HepG2 (cell line): ENCODE measurements around the gene PTGR3. TPM values are rescaled to one million over a fixed set of nuclear protein-coding genes. Genes with fewer than 3 reads are reported as not detected.

Source experiments
- ATAC-seq: fragments of 200-7000 bp; cut with Tn5 transposase; 3 replicates; pipeline ENCODE4 v1.9.1; 2020; ENCODE audit warnings: mild to moderate bottlenecking, moderate library complexity
- BruUV-seq: library from RNA; stranded (reverse); fragments of 400-500 nt; replicated peaks from 2 replicates; lab custom pipeline; 2021; lab: Mats Ljungman, UMichigan
- CTCF ChIA-PET: fragments of 300-600 bp; formaldehyde crosslinking; extraction: SDS; loops from one replicate; lab custom pipeline; 2021; ENCODE audit warnings: low total read pairs, inconsistent platforms, low intra/inter-chr PET ratio; lab: Yijun Ruan, JAX
- POLR2A ChIA-PET: fragments of 350-600 bp; sonication (Branson Sonifier 250); formaldehyde crosslinking; loops from one replicate; lab custom pipeline; 2020; ENCODE audit warnings: antibody characterized with exemption, inconsistent platforms; lab: Yijun Ruan, JAX
- DNase-seq: peaks from one replicate; pipeline ENCODE4 v3.0.0-alpha.2; 2015; ENCODE audit warnings: low spot score
- FAIRE-seq: peaks from 3 replicates; lab custom pipeline; 2011; peaks lifted over from hg19 to GRCh38; lab: Jason Lieb, UNC
- H2AFZ ChIP-seq: one replicate; pipeline ENCODE4 v1.6.1; 2011; ENCODE audit warnings: low read length, inconsistent platforms
- H3K27ac ChIP-seq: fragments of 300-600 bp; 3 replicates; pipeline ENCODE4 v1.8.0; 2011; ENCODE audit warnings: mixed run types, mild to moderate bottlenecking, mixed read lengths, low read length, inconsistent platforms; ENCODE audit not compliant: insufficient read depth; ENCODE audit errors: extremely low read length
- H3K27me3 ChIP-seq, 2 experiments: fragments of 200-600 bp in 1 of 2; 2 replicates in 1 of 2; 3 replicates in 1 of 2; pipeline versions ENCODE4 v1.6.0 to v1.8.0; 2011; ENCODE audit warnings: low read length in 2 of 2, mild to moderate bottlenecking in 2 of 2, moderate library complexity in 2 of 2, inconsistent platforms in 1 of 2; ENCODE audit not compliant: insufficient read depth in 2 of 2, control insufficient read depth in 1 of 2
- H3K36me3 ChIP-seq, 2 experiments: fragments of 200-600 bp in 1 of 2; replicated peaks in 1 of 2; 2 replicates in 1 of 2; 3 replicates in 1 of 2; pipeline versions ENCODE4 v1.5.1 to v1.8.0; 2011; ENCODE audit warnings: low read length in 2 of 2, inconsistent platforms in 1 of 2; ENCODE audit not compliant: insufficient read depth in 2 of 2, control insufficient read depth in 1 of 2
- H3K4me1 ChIP-seq: 2 replicates; pipeline ENCODE4 v1.5.1; 2012; ENCODE audit warnings: low read length, inconsistent platforms; ENCODE audit not compliant: insufficient read depth
- H3K4me2 ChIP-seq: 2 replicates; pipeline ENCODE4 v1.6.0; 2011; ENCODE audit warnings: low read depth, low read length, inconsistent platforms
- H3K4me3 ChIP-seq, 3 experiments: fragments of 200-600 bp in 1 of 3; sonication (generic), shearing (Covaris generic) in 1 of 3; replicated peaks in 1 of 3; 2 replicates each; pipeline ENCODE4 v1.5.1; 2011 to 2016; ENCODE audit warnings: low read length in 3 of 3, inconsistent platforms in 2 of 3, low read depth in 2 of 3, mild to moderate bottlenecking in 2 of 3, control low read depth in 1 of 3, mixed read lengths in 1 of 3; ENCODE audit not compliant: insufficient read depth in 1 of 3
- H3K79me2 ChIP-seq: one replicate; pipeline ENCODE4 v1.6.1; 2011; ENCODE audit warnings: low read length, inconsistent platforms; ENCODE audit not compliant: insufficient read depth
- H3K9ac ChIP-seq: 2 replicates; pipeline ENCODE4 v1.6.0; 2011; ENCODE audit warnings: mild to moderate bottlenecking, low read depth, low read length, inconsistent platforms; ENCODE audit not compliant: insufficient read depth
- H3K9me3 ChIP-seq: 2 replicates; pipeline ENCODE4 v1.5.1; 2012; ENCODE audit warnings: mild to moderate bottlenecking, low read length
- H4K20me1 ChIP-seq: 2 replicates; pipeline ENCODE4 v1.6.0; 2011; ENCODE audit warnings: inconsistent platforms, mild to moderate bottlenecking, low read length, moderate library complexity; ENCODE audit not compliant: insufficient read depth
- CSRNP1 ChIP-seq: sonication (generic); formaldehyde crosslinking; IDR thresholded peaks from 2 replicates; pipeline ENCODE4 v1.8.1; 2023; ENCODE audit warnings: mild to moderate bottlenecking, missing genetic modification reagents
- ERF ChIP-seq: IDR thresholded peaks from 2 replicates; pipeline ENCODE4 v1.6.1; 2018; ENCODE audit warnings: missing biosample characterization, missing genetic modification reagents
- GATAD1 ChIP-seq: IDR thresholded peaks from 2 replicates; pipeline ENCODE4 v1.6.1; 2016; ENCODE audit warnings: missing genetic modification reagents, missing compliant biosample characterization
- HMGA1 ChIP-seq: sonication (generic); formaldehyde crosslinking; conservative IDR thresholded peaks from 2 replicates; pipeline ENCODE4 v1.4.0; 2020; ENCODE audit warnings: missing genetic modification reagents
- RARA ChIP-seq: IDR thresholded peaks from 2 replicates; pipeline ENCODE4 v1.6.1; 2016; ENCODE audit warnings: missing genetic modification reagents, missing compliant biosample characterization
- STAT5B ChIP-seq: sonication (generic); formaldehyde crosslinking; IDR thresholded peaks from 2 replicates; pipeline ENCODE4 v1.4.0; 2020; ENCODE audit warnings: missing genetic modification reagents
- TEAD3 ChIP-seq: optimal IDR thresholded peaks from 2 replicates; pipeline ENCODE3; 2016; ENCODE audit warnings: borderline replicate concordance
- ZSCAN31 ChIP-seq: sonication (generic); formaldehyde crosslinking; IDR thresholded peaks from 2 replicates; pipeline ENCODE4 v1.5.0; 2020; ENCODE audit warnings: low read depth, mild to moderate bottlenecking, missing genetic modification reagents
- WGBS: methylation state at CpG from one replicate; pipeline ENCODE4 v1.1.6; 2017; ENCODE audit warnings: low lambda C conversion rate; 5-methylcytosine and 5-hydroxymethylcytosine counted together
- in situ Hi-C: cut with HindIII; loops from 2 replicates; pipeline ENCODE4 v1.10.0; 2017; ENCODE audit warnings: low pct_unique_long_range_greater_than_20kb; ENCODE audit not compliant: extremely low pct_ligation_motif_present
- intact Hi-C: fragments of 100-400 bp; cut with micrococcal nuclease; formaldehyde crosslinking; loops from one replicate; pipeline ENCODE4 v1.10.0; 2022; ENCODE audit not compliant: unreplicated experiment
- polyA plus RNA-seq, 8 experiments: library from polyadenylated mRNA; depleted of rRNA in 3 of 8; stranded (reverse) in 7 of 8; unstranded in 1 of 8; fragments of >200 nt; fragmentation: Illumina TruSeq in 4 of 8; extraction: Trizol in 4 of 8; gene quantifications; 2 replicates each; pipeline versions ENCODE4 v1.2.1 to v1.2.3, GENCODE V29; 2011 to 2016; ENCODE audit warnings: low read depth in 4 of 8, missing spikeins in 1 of 8, mixed read lengths in 1 of 8; ENCODE audit not compliant: insufficient read depth in 1 of 8
- total RNA-seq, 5 experiments: library from RNA; depleted of rRNA; stranded (reverse); fragments of >200 nt; fragmentation: Illumina TruSeq; extraction: Trizol; gene quantifications; 2 replicates each; pipeline ENCODE4 v1.2.3, GENCODE V29; 2016; ENCODE audit warnings: low read depth in 1 of 5

The PTGR3 gene
- total and polyA plus RNA-seq, 2 of the 13 experiments (the other 11 are each of a cell fraction or from before 2014, with no cell fraction given) = 11.5 to 25.3 TPM

DNA sequence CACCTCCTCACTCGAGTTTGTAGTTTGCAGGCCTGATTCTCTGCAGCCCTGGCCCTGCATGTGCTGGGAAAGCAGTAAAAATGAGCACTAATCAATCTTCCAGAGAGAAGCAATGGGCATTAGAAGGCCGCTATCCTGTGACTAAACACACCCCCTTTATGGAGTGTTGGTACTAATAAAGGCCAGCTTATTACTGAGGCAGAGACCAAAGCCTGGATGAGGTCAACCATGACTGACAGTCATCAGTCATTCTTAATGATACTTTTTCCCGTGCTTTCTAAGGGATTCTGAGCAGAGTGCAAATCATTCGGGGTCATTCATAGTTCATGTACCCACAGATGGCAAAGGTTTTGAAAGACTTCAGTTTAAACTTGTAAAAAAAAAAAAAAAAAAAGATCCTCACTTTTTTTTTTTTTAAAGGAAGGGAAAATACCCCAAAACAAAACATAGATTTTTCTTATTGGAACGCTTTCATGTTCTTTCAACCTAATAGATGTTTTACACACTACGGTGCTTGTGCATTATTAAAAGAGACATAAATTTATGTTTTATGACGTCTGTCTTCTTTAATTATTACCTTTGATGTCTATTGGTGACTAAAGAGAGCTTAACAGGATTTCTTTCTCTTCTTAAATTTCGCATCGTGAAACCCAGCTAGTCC is 14.9 kb upstream of the PTGR3 start:
- no peak for ATAC-seq
- Histone ChIP-seq H3K9me3 (no peaks in the 10 kb centered on the region), H3K79me2 (peaks cover 21% of the 10 kb centered on the region), H3K4me1 (peaks cover 72% of the 10 kb centered on the region), H3K9ac (no peak overlapping the region), H3K4me2 (no peak overlapping the region), H2AFZ (no peak overlapping the region), H3K27me3 (no peaks in the 10 kb centered on the region), H4K20me1 (0 out of 2 replicates have a peak, but pooled peaks cover 4% of the 10 kb centered on the region), H3K27ac (no peak overlapping the region), H3K4me3 (no peak overlapping the region), H3K36me3 (no peaks in the 10 kb centered on the region)
- no TSS peak for BruUV-seq
- in situ Hi-C loops (loop anchor here (25.0 kb wide), 1 partner anchor 937 kb away; the partner anchor contains the start of gene CYB5A), intact Hi-C loops (no loop called here)
- ChIA-PET CTCF (no interaction called here), POLR2A (no interaction called here)
- peak; percentile 10 for DNase-seq
- no peak for TF ChIP-seq CSRNP1
- no peak for TF ChIP-seq TEAD3 (CRISPR knock-in tag)
- no peak for TF ChIP-seq ZSCAN31 (CRISPR knock-in tag)
- TF ChIP-seq GATAD1 = no peak
- 0 out of 2 replicates have a peak, but pooled peaks have one; percentile 23 for TF ChIP-seq RARA (CRISPR knock-in tag)
- 74% methylated on average over 9 of the region's 9 CpGs for WGBS
- no peak for FAIRE-seq

GRCh38 chr18:75222407-75222806 is 13.5 kb upstream of the PTGR3 start:
- ATAC-seq (no peak), DNase-seq (no peak), FAIRE-seq (no peak)
- no peak overlapping the region for H3K9ac ChIP-seq
- BruUV-seq = no TSS peak
- peaks cover 80% of the 10 kb centered on the region for H3K4me1 ChIP-seq
- WGBS = 96% methylated on average over 10 of the region's 10 CpGs
- CTCF ChIA-PET = no interaction called here
- no peaks in the 10 kb centered on the region for H3K27me3 ChIP-seq
- POLR2A ChIA-PET = no interaction called here
- no peak overlapping the region for H3K4me3 ChIP-seq
- intact Hi-C loops (no loop called here), in situ Hi-C loops (loop anchor here (25.0 kb wide), 1 partner anchor 935 kb away; the partner anchor contains the start of gene CYB5A)
- H3K9me3 ChIP-seq = no peaks in the 10 kb centered on the region
- H4K20me1 ChIP-seq = 0 out of 2 replicates have a peak, but pooled peaks cover 4% of the 10 kb centered on the region
- H3K27ac ChIP-seq = no peak overlapping the region
- no peak overlapping the region for H3K4me2 ChIP-seq
- no peak overlapping the region for H2AFZ ChIP-seq
- peaks cover 25% of the 10 kb centered on the region for H3K79me2 ChIP-seq
- no peaks in the 10 kb centered on the region for H3K36me3 ChIP-seq
- no peak for TF ChIP-seq HMGA1 (CRISPR knock-in tag)
- TF ChIP-seq ERF (CRISPR knock-in tag) = no peak
- no peak for TF ChIP-seq STAT5B (CRISPR knock-in tag)
